K562 (cell line): Measurements from ENCODE around the gene PTPN7. TPM values are rescaled to one million over a fixed set of nuclear protein-coding genes. Genes with fewer than 3 reads are reported as not detected.
A peak's percentile ranks its signal among the peaks of the same experiment; 100 is the strongest.

Source experiments
- BCOR ChIP-seq: fragments of 450-650 bp; IDR thresholded peaks from 2 replicates; pipeline ENCODE4 v1.6.1; 2016
- CGGBP1 ChIP-seq: fragments of 250-450 bp; sonication (Bioruptor Pico); IDR thresholded peaks from 2 replicates; pipeline ENCODE4 v1.9.0; 2021; ENCODE audit warnings: mild to moderate bottlenecking
- CREBBP ChIP-seq: IDR thresholded peaks from one replicate; pipeline ENCODE4 v1.6.1; 2012; ENCODE audit warnings: low read depth, mild to moderate bottlenecking, control low read depth, inconsistent platforms, low read length
- DMBX1 ChIP-seq: fragments of 250-450 bp; sonication (Bioruptor Pico); IDR thresholded peaks from 2 replicates; pipeline ENCODE4 v1.8.0; 2022; ENCODE audit warnings: inconsistent platforms, mild to moderate bottlenecking, moderate library complexity, borderline replicate concordance
- EWSR1 ChIP-seq: fragments of 450-650 bp; IDR thresholded peaks from 2 replicates; pipeline ENCODE4 v1.6.1; 2018; ENCODE audit warnings: borderline replicate concordance, mild to moderate bottlenecking, low read depth, moderate library complexity; ENCODE audit not compliant: partially characterized antibody
- FOXA3 ChIP-seq, 2 experiments: fragments of 450-650 bp in 1 of 2; sonication (generic) in 1 of 2; formaldehyde crosslinking; IDR thresholded peaks in 1 of 2; conservative IDR thresholded peaks in 1 of 2; 2 replicates each; pipeline versions ENCODE4 v1.4.0 to v1.8.0; 2020 to 2022; ENCODE audit warnings: mild to moderate bottlenecking in 2 of 2, missing genetic modification reagents in 1 of 2
- FOXJ2 ChIP-seq: fragments of 200-800 bp; sonication (Bioruptor generic); IDR thresholded peaks from 2 replicates; pipeline ENCODE4 v1.6.1; 2016; ENCODE audit warnings: missing genetic modification characterization, missing compliant biosample characterization
- GATAD2B ChIP-seq: fragments of 450-650 bp; IDR thresholded peaks from 2 replicates; pipeline ENCODE4 v1.6.1; 2017; ENCODE audit warnings: mild to moderate bottlenecking, borderline replicate concordance
- MAX ChIP-seq: sonication (generic); formaldehyde crosslinking; IDR thresholded peaks from 2 replicates; pipeline ENCODE4 v1.9.0; 2022; ENCODE audit warnings: mild to moderate bottlenecking, missing genetic modification reagents
- MEF2A ChIP-seq: IDR thresholded peaks from 2 replicates; pipeline ENCODE4 v1.6.1; 2011; ENCODE audit warnings: low read depth, mild to moderate bottlenecking, low read length, moderate library complexity; ENCODE audit not compliant: control insufficient read depth
- NCOA6 ChIP-seq: fragments of 450-650 bp; IDR thresholded peaks from 2 replicates; pipeline ENCODE4 v1.6.1; 2017; ENCODE audit warnings: mild to moderate bottlenecking
- NRF1 ChIP-seq, 2 experiments: fragments of 450-650 bp; IDR thresholded peaks in 1 of 2; conservative IDR thresholded peaks in 1 of 2; 2 replicates each; pipeline ENCODE4 v1.6.1; 2014; ENCODE audit warnings: mild to moderate bottlenecking in 2 of 2
- PHF21A ChIP-seq: fragments of 450-650 bp; IDR thresholded peaks from 2 replicates; pipeline ENCODE4 v1.6.1; 2017; ENCODE audit warnings: low read depth, borderline replicate concordance
- PYGO2 ChIP-seq: fragments of 450-650 bp; IDR thresholded peaks from 2 replicates; pipeline ENCODE4 v1.6.1; 2016; ENCODE audit warnings: mild to moderate bottlenecking, missing genetic modification characterization, moderate library complexity, missing compliant biosample characterization
- SMAD1 ChIP-seq: fragments of 150-350 bp; IDR thresholded peaks from 2 replicates; pipeline ENCODE4 v1.6.1; 2014; ENCODE audit warnings: low read length, low read depth; ENCODE audit not compliant: partially characterized antibody
- ZBTB17 ChIP-seq: fragments of 450-650 bp; formaldehyde crosslinking; IDR thresholded peaks from 2 replicates; pipeline ENCODE4 v1.4.0; 2020; ENCODE audit warnings: mild to moderate bottlenecking
- ZBTB7A ChIP-seq: IDR thresholded peaks from 2 replicates; pipeline ENCODE4 v1.6.1; 2011; ENCODE audit warnings: low read depth, mild to moderate bottlenecking, low read length, moderate library complexity, borderline replicate concordance; ENCODE audit not compliant: control insufficient read depth
- ZNF133 ChIP-seq: fragments of 250-450 bp; sonication (Bioruptor Pico); IDR thresholded peaks from 2 replicates; pipeline ENCODE4 v1.4.0; 2020; ENCODE audit warnings: mild to moderate bottlenecking
- ZNF280A ChIP-seq: fragments of 450-650 bp; IDR thresholded peaks from 2 replicates; pipeline ENCODE4 v1.6.1; 2018; ENCODE audit warnings: mild to moderate bottlenecking, low read depth; ENCODE audit not compliant: partially characterized antibody
- polyA plus RNA-seq, 8 experiments: library from polyadenylated mRNA; depleted of rRNA in 4 of 8; stranded (reverse) in 5 of 8; unstranded in 3 of 8; fragments of >200 nt; fragmentation: Nextera tagmentation in 2 of 8; fragmentation: Illumina TruSeq in 1 of 8; extraction: Ambion mirVana in 2 of 8; extraction: Trizol in 1 of 8; gene quantifications; 2 replicates each; pipeline versions ENCODE4 v1.2.1 to v1.2.3, GENCODE V29; 2011 to 2014; ENCODE audit warnings: inconsistent platforms in 1 of 8, missing spikeins in 1 of 8
- total RNA-seq, 7 experiments: library from RNA; depleted of rRNA in 6 of 7; stranded (reverse); fragments of >200 nt in 6 of 7; fragmentation: Illumina TruSeq in 2 of 7; extraction: Trizol in 2 of 7; gene quantifications; 2 replicates each; pipeline versions ENCODE4 v1.2.1 to v1.2.3, GENCODE V29; 2011 to 2021; ENCODE audit warnings: low replicate concordance in 1 of 7
- TF ChIP-seq, protein P1 (sequence below), 2 experiments: fragments of 250-450 bp in 1 of 2; fragments of 450-650 bp in 1 of 2; sonication (Bioruptor Pico) in 1 of 2; IDR thresholded peaks; 2 replicates each; pipeline versions ENCODE4 v1.6.1 to v1.8.0; 2016 to 2021; ENCODE audit warnings: mild to moderate bottlenecking in 2 of 2, moderate library complexity in 2 of 2, missing compliant biosample characterization in 1 of 2, missing genetic modification characterization in 1 of 2

The PTPN7 gene
- total and polyA plus RNA-seq, 9 of the 15 experiments (the other 6 are each of a cell fraction or from before 2014, with no cell fraction given) = 18.7 to 144 (median 120) TPM

- no peak for TF ChIP-seq CREBBP
- 0 out of 2 replicates have a peak, but pooled peaks have one; percentile 33 for TF ChIP-seq FOXJ2 (tag)
- TF ChIP-seq NCOA6 = no peak
- TF ChIP-seq, protein P1, sequence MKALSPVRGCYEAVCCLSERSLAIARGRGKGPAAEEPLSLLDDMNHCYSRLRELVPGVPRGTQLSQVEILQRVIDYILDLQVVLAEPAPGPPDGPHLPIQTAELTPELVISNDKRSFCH (CRISPR knock-in tag; IDR thresholded peaks at IDR 0.05) = no peak
- TF ChIP-seq, protein P1 (tag; IDR thresholded peaks at IDR 0.05) = peak; percentile 86
- 0 out of 2 replicates have a peak, but pooled peaks have one; percentile 2 for TF ChIP-seq ZNF133 (CRISPR knock-in tag)
- peak; percentile 12; the same call in 1 of the 2 replicates for TF ChIP-seq ZBTB7A
- TF ChIP-seq EWSR1 = no peak
- peak; percentile 40; the same call in 1 of the 2 replicates for TF ChIP-seq MAX (CRISPR knock-in tag)
- TF ChIP-seq PYGO2 (tag) = no peak
- 0 out of 4 replicates have a peak, but pooled peaks have one; percentile 39 to 40 for TF ChIP-seq NRF1 (conservative IDR thresholded peaks at IDR 0.05 in 1 of 2, IDR thresholded peaks at IDR 0.05 in 1 of 2)
- TF ChIP-seq PHF21A = no peak
- TF ChIP-seq GATAD2B = peak; percentile 43; the same call in 1 of the 2 replicates
- TF ChIP-seq ZBTB17 (CRISPR knock-in tag) = peak; percentile 68; the same call in 1 of the 2 replicates
- no peak for TF ChIP-seq ZNF280A
- TF ChIP-seq DMBX1 (CRISPR knock-in tag) = peak; percentile 24; the same call in 1 of the 2 replicates
- no peak for TF ChIP-seq MEF2A
- 0 out of 4 replicates have a peak, but pooled peaks of 1 of the 2 experiments have one; percentile 40 for TF ChIP-seq FOXA3 (CRISPR knock-in tag; conservative IDR thresholded peaks at IDR 0.05 in 1 of 2, IDR thresholded peaks at IDR 0.05 in 1 of 2)
- no peak for TF ChIP-seq CGGBP1 (CRISPR knock-in tag)
- TF ChIP-seq SMAD1 = no peak
- no peak for TF ChIP-seq BCOR
These were observed 2.2 kb upstream of the PTPN7 start (continued) for GRCh38 chr1:202162418-202163280.
